Measurements from ENCODE around the gene EXD2. TPM values are rescaled to one million over a fixed set of nuclear protein-coding genes. Genes with fewer than 3 reads are reported as not detected.
A peak's percentile ranks its signal among the peaks of the same experiment; 100 is the strongest.
"Not testable (repeated sequence)": the region's sequence is repeated elsewhere in the genome, so short reads cannot be mapped to it uniquely, and the experiment has no call there.

Gene EXD2
- total RNA-seq, 8 experiments from 2014 or later, result 6.3 to 28.4 (median 18.8) TPM

DNA sequence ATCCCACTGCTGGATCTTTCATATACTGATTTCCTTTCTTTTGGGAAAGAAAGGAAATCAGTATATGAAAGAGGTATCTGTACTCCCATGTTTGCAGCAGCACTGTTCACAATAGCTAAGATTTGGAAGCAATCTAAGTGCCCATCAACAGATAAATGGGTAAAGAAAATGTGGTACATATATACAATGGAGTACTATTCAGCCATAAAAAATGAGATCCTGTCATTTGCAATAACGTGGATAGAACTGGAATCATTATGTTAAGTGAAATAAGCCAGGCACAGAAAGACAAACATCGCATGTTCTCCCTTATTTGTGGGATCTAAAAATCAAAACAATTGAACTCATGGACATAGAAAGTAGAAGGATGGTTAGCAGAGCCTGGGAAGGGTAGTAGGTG, 25.5 kb upstream of the EXD2 start:
- H3K4me3 ChIP-seq; ATAC-seq (replicated peaks in 6 of 8); H3K27ac ChIP-seq; H3K4me1 ChIP-seq (replicated peaks in 1 of 2); in situ Hi-C loops (cut with MboI; ENCODE audit: low pct_unique_long_range_greater_than_20kb in 2 of 9, low sequenced_read_pairs in 9 of 9, unreplicated experiment in 9 of 9): not testable (repeated sequence)
- 24 to 100% (median 88%) methylated on average over 1 to 2 of the region's 2 CpGs; no CpG with 5 or more reads in 1 of the 10 experiments for WGBS, 10 experiments

DNA sequence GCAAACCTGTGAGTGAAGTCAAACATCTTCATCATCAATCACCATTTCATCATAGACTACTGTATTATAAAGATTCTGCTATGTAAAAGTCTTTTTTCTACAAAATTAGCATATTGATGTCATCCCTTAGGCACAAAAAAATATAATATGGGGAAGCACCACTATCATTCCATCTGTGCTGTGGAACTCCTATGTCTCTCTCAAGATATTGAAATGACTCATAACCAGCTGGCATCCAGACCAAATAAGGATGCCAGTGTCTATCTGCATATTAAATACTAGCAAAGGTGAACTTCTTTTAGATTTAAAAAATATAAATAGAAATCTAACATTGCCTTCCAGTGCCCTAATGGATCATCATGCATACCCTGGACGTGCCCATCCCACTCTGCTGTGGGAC, 20.5 kb upstream of the EXD2 start:
- H3K4me1 ChIP-seq (replicated peaks in 1 of 2), result peaks cover 0 to 5% of the 10 kb centered on the region in 2 donors
- no peak overlapping the region for H3K4me3 ChIP-seq
- in situ Hi-C loops (cut with MboI; ENCODE audit: low pct_unique_long_range_greater_than_20kb in 2 of 9, low sequenced_read_pairs in 9 of 9, unreplicated experiment in 9 of 9), result no loop called here
- 56 to 100% (median 87%) methylated on average over 1 of the region's 1 CpG; no CpG with 5 or more reads in 4 of the 10 experiments for WGBS, 10 experiments
- no peak overlapping the region for H3K27ac ChIP-seq
- peak in 6 of 8 experiments; percentile 39 to 97 (median 80) for ATAC-seq (replicated peaks in 6 of 8)

- in situ Hi-C loops (cut with MboI; ENCODE audit: low pct_unique_long_range_greater_than_20kb in 2 of 9, low sequenced_read_pairs in 9 of 9, unreplicated experiment in 9 of 9), result no loop called here
- no peak overlapping the region for H3K27ac ChIP-seq
- H3K4me3 ChIP-seq, result no peak overlapping the region
- peaks cover 0 to 5% of the 10 kb centered on the region in 2 donors for H3K4me1 ChIP-seq (replicated peaks in 1 of 2)
- WGBS, 10 experiments, result 0 to 100% (median 40%) methylated on average over 1 of the region's 2 CpGs; no CpG with 5 or more reads in 5 of the 10 experiments
- ATAC-seq (replicated peaks in 6 of 8), result no peak
Measured at GRCh38 chr14:69171569-69171968, 19.7 kb upstream of the EXD2 start.

- Histone ChIP-seq H3K27ac (no peak overlapping the region), H3K4me1 (replicated peaks in 1 of 2) (peaks cover 0 to 5% of the 10 kb centered on the region in 2 donors), H3K4me3 (no peak overlapping the region)
- ATAC-seq (replicated peaks in 6 of 8), result no peak
- in situ Hi-C loops (cut with MboI; ENCODE audit: low pct_unique_long_range_greater_than_20kb in 2 of 9, low sequenced_read_pairs in 9 of 9, unreplicated experiment in 9 of 9), result no loop called here
Measured at GRCh38 chr14:69175130-69175529, 16.2 kb upstream of the EXD2 start.

- Histone ChIP-seq H3K4me3 (no peak overlapping the region), H3K4me1 (replicated peaks in 1 of 2) (no peaks in the 10 kb centered on the region), H3K27ac (no peak overlapping the region)
- peak in 1 of 8 experiments; percentile 28 for ATAC-seq (replicated peaks in 6 of 8)
- in situ Hi-C loops (cut with MboI; ENCODE audit: low pct_unique_long_range_greater_than_20kb in 2 of 9, low sequenced_read_pairs in 9 of 9, unreplicated experiment in 9 of 9), result no loop called here
Measured at GRCh38 chr14:69181491-69181890, 9.8 kb upstream of the EXD2 start.

DNA sequence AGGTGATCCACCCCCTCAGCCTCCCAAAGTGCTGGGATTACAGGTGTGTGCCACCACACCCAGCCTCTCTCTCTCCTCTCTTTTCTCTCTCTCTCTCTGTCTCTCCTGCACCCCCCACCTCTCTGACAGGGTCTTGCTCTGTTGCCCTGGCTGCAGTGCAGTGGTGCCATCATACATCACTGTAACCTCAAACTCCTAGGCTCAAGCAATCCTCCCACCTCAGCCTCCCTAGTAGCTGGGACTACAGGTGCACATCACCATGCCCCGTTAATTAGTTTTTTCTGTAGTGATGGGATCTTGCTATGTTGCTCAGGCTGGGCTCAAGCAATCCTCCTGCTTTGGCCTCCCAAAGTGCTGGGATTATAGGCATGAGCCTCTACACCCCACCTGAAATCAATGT, 8.7 kb upstream of the EXD2 start:
- H3K4me1 ChIP-seq (replicated peaks in 1 of 2); H3K4me3 ChIP-seq; H3K27ac ChIP-seq; ATAC-seq (replicated peaks in 6 of 8); in situ Hi-C loops (cut with MboI; ENCODE audit: low pct_unique_long_range_greater_than_20kb in 2 of 9, low sequenced_read_pairs in 9 of 9, unreplicated experiment in 9 of 9): not testable (repeated sequence)
- WGBS, 10 experiments, result 83 to 100% (median 100%) methylated on average over 1 of the region's 1 CpG; no CpG with 5 or more reads in 7 of the 10 experiments

DNA sequence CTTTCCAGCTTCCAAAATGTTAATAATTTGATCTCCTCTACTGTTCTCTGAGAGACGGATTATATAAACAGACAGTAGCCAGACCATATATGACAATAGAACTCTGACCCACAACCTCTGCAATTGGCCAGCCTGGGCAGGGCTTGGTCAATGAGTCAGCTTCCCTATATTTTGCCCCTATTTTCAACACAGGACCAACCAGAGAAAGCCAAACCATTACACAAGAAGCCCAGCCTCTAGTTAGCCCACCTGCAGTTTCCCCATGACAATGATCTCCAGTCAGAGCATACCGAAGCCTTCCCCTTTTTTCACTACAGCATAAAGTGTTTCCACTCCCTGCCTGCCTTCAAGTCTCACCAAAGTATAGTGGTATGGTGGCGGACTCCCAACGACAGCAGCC, 7.6 kb upstream of the EXD2 start:
- WGBS, 10 experiments, result 0 to 100% (median 79%) methylated on average over 1 to 4 of the region's 4 CpGs; no CpG with 5 or more reads in 1 of the 10 experiments
- ATAC-seq (replicated peaks in 6 of 8), result no peak
- Histone ChIP-seq H3K4me1 (replicated peaks in 1 of 2) (no peaks in the 10 kb centered on the region), H3K27ac (no peak overlapping the region), H3K4me3 (no peak overlapping the region)
- in situ Hi-C loops (cut with MboI; ENCODE audit: low pct_unique_long_range_greater_than_20kb in 2 of 9, low sequenced_read_pairs in 9 of 9, unreplicated experiment in 9 of 9), result no loop called here

GRCh38 chr14:69190191-69190590, 1.1 kb upstream of the EXD2 start:
- Histone ChIP-seq H3K4me3 (no peak overlapping the region), H3K27ac (no peak overlapping the region), H3K4me1 (replicated peaks in 1 of 2) (peaks cover 0 to 13% of the 10 kb centered on the region in 2 donors)
- in situ Hi-C loops (cut with MboI; ENCODE audit: low pct_unique_long_range_greater_than_20kb in 2 of 9, low sequenced_read_pairs in 9 of 9, unreplicated experiment in 9 of 9), result no loop called here
- WGBS, 10 experiments, result 0 to 100% (median 94%) methylated on average over 1 to 2 of the region's 2 CpGs
- no peak for ATAC-seq (replicated peaks in 6 of 8)

DNA sequence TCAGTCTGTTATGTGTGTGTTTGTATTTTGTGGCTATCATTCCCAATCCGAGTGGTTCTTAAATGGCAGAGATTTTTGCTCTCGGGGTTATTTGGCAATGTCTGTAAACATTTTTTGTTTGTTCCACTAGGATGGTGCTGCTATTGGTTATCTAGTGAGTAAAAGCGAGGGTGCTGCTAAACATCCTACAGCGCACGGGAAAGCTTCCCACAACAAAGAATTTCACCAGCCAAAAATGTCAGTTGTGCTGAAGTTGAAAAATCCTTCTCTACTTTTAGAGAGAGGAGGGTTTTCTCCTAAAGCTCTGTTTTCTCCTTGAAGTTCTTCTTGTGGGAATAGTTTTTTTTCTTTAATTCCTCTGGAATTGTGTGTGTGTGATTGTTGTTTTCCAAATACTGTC, 2.4 kb downstream of the EXD2 start:
- Histone ChIP-seq H3K4me3 (no peak overlapping the region), H3K4me1 (replicated peaks in 1 of 2) (peaks cover 0 to 13% of the 10 kb centered on the region in 2 donors), H3K27ac (no peak overlapping the region)
- in situ Hi-C loops (cut with MboI; ENCODE audit: low pct_unique_long_range_greater_than_20kb in 2 of 9, low sequenced_read_pairs in 9 of 9, unreplicated experiment in 9 of 9), result no loop called here
- no peak for ATAC-seq (replicated peaks in 6 of 8)
- 74 to 100% (median 96%) methylated on average over 3 to 5 of the region's 5 CpGs for WGBS, 10 experiments

GRCh38 chr14:69199786-69200185, 8.5 kb downstream of the EXD2 start:
- Histone ChIP-seq H3K4me1 (replicated peaks in 1 of 2) (no peaks in the 10 kb centered on the region), H3K27ac (no peak overlapping the region), H3K4me3 (no peak overlapping the region)
- no peak for ATAC-seq (replicated peaks in 6 of 8)
- 81 to 100% (median 94%) methylated on average over 1 to 10 of the region's 10 CpGs for WGBS, 10 experiments
- in situ Hi-C loops (cut with MboI; ENCODE audit: low pct_unique_long_range_greater_than_20kb in 2 of 9, low sequenced_read_pairs in 9 of 9, unreplicated experiment in 9 of 9), result no loop called here

- H3K4me3 ChIP-seq, result no peak overlapping the region
- in situ Hi-C loops (cut with MboI; ENCODE audit: low pct_unique_long_range_greater_than_20kb in 2 of 9, low sequenced_read_pairs in 9 of 9, unreplicated experiment in 9 of 9), result no loop called here
- no peak overlapping the region for H3K27ac ChIP-seq
- peak in 2 of 8 experiments; percentile 44 to 71 for ATAC-seq (replicated peaks in 6 of 8)
- H3K4me1 ChIP-seq (replicated peaks in 1 of 2), result peaks cover 0 to 4% of the 10 kb centered on the region in 2 donors
Measured at GRCh38 chr14:69204753-69205152, 13.5 kb downstream of the EXD2 start.

DNA sequence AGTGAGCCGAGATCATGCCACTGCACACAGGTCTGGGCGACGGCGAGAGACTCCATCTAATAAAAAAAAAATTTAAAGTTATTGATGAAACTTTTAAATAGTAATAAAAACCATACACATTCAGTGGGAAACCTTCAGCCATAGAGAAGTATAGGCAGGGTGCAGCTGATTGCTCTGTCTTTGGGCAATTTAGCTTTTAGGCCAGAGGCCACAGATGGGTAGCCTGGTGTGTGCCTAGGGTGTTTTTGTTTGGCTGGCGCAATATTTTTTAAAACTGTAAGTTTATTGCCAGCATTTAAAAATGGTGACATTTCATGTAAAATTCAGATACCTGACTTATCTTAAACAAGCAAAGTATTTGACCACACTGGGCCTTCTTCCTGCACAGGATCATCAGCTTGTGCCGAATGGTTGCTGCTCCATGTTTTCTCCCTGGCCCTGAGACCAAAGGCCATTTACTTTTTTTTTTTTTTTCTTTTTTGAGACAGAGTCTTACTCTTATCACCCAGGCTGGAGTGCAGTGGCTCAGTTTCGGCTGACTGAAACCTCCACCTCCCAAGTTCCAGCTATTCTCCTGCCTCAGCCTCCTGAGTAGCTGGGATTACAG, 16.2 kb downstream of the EXD2 start:
- in situ Hi-C loops (cut with MboI; ENCODE audit: low pct_unique_long_range_greater_than_20kb in 2 of 9, low sequenced_read_pairs in 9 of 9, unreplicated experiment in 9 of 9), result no loop called here
- Histone ChIP-seq H3K4me3 (no peak overlapping the region), H3K4me1 (replicated peaks in 1 of 2) (peaks cover 0 to 4% of the 10 kb centered on the region in 2 donors), H3K27ac (no peak overlapping the region)
- ATAC-seq (replicated peaks in 6 of 8), result no peak
- 86 to 100% (median 98%) methylated on average over 1 to 7 of the region's 7 CpGs; no CpG with 5 or more reads in 1 of the 10 experiments for WGBS, 10 experiments

GRCh38 chr14:69208666-69209065, 17.4 kb downstream of the EXD2 start:
- WGBS, 10 experiments, result 20 to 100% (median 90%) methylated on average over 1 to 5 of the region's 5 CpGs
- in situ Hi-C loops (cut with MboI; ENCODE audit: low pct_unique_long_range_greater_than_20kb in 2 of 9, low sequenced_read_pairs in 9 of 9, unreplicated experiment in 9 of 9), result no loop called here
- Histone ChIP-seq H3K4me3 (no peak overlapping the region), H3K27ac (no peak overlapping the region), H3K4me1 (replicated peaks in 1 of 2) (peaks cover 0 to 4% of the 10 kb centered on the region in 2 donors)
- ATAC-seq (replicated peaks in 6 of 8), result no peak

- in situ Hi-C loops (cut with MboI; ENCODE audit: low pct_unique_long_range_greater_than_20kb in 2 of 9, low sequenced_read_pairs in 9 of 9, unreplicated experiment in 9 of 9), result no loop called here
- Histone ChIP-seq H3K27ac (no peak overlapping the region), H3K4me3 (no peak overlapping the region), H3K4me1 (replicated peaks in 1 of 2) (no peaks in the 10 kb centered on the region)
- peak in 4 of 8 experiments; percentile 26 to 93 (median 38) for ATAC-seq (replicated peaks in 6 of 8)
- WGBS, 10 experiments, result 21 to 100% (median 71%) methylated on average over 1 to 2 of the region's 2 CpGs
Measured at GRCh38 chr14:69214393-69214792, 23.1 kb downstream of the EXD2 start.

Data from motor neuron (in vitro differentiated cells).